ENCODE measurements around the gene DDX31.

The DDX31 gene

DNA sequence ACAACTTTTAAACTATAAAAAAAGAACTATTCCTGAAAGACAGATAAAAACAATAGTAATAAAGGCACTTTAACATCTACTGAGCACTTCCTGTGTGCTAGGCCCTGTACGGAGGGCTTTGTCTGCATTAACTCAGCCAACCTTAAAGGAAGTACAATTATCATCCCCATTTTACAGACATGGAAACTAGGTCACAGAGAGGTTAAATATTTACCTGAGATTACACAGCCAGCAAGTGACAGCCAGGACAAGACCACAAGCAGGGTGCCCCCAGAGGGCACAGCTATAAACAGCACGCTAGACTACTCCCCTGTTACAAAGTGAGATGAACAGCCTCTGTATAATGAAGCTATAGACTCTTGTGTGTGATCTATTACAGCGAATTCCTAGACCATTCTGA, 25.5 kb downstream of the DDX31 start:
- no peak for TF ChIP-seq CTCF (IDR thresholded peaks at IDR 0.05)

GRCh38 chr9:132641216-132641615, 28.6 kb downstream of the DDX31 start:
- no peak for TF ChIP-seq CTCF (IDR thresholded peaks at IDR 0.05)
- H3K4me2 ChIP-seq (ENCODE audit: low read length): no peak overlapping the region
- no peaks in the 10 kb centered on the region for H3K4me1 ChIP-seq
- no peak overlapping the region for H2AFZ ChIP-seq
- no peaks in the 10 kb centered on the region for H3K27me3 ChIP-seq (ENCODE audit: control insufficient read depth, insufficient read depth, low read length)
- H3K36me3 ChIP-seq (ENCODE audit: control insufficient read depth, insufficient read depth, low read length): no peaks in the 10 kb centered on the region
- H3K79me2 ChIP-seq: no peaks in the 10 kb centered on the region
- no peak overlapping the region for H3K9ac ChIP-seq
- no peak overlapping the region for H3K4me3 ChIP-seq (ENCODE audit: low read depth, low read length)
- H3K27ac ChIP-seq: no peak overlapping the region
- H3K9me3 ChIP-seq (ENCODE audit: control insufficient read depth, low read length): no peaks in the 10 kb centered on the region

More for the DNA sequence above, 25.5 kb downstream of the DDX31 start:
- Histone ChIP-seq H3K36me3 (ENCODE audit: control insufficient read depth, insufficient read depth, low read length) (no peaks in the 10 kb centered on the region), H3K79me2 (no peaks in the 10 kb centered on the region), H3K4me1 (no peaks in the 10 kb centered on the region), H3K4me3 (ENCODE audit: low read depth, low read length) (no peak overlapping the region), H3K27me3 (ENCODE audit: control insufficient read depth, insufficient read depth, low read length) (no peaks in the 10 kb centered on the region), H3K4me2 (ENCODE audit: low read length) (no peak overlapping the region), H3K9ac (no peak overlapping the region), H2AFZ (no peak overlapping the region), H3K9me3 (ENCODE audit: control insufficient read depth, low read length) (no peaks in the 10 kb centered on the region), H3K27ac (no peak overlapping the region)

DNA sequence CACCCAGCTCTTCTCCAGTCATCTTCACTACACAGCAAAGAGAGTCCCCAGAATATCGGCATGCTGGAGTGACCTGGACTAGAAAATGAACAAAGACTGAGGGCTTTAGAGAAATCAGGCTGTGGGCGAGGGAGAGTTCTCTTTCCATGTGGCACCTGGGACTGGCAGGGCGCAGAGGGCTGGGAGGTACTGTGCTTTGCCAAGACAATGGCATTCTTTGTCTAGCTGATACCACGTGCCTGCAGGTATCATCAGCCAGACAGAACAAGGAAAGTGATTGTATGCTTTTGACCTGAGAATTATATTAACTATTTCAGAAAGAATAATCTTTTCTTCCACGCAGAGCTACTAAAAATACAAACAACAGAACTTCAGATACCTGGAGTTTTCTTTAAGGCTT, 30.5 kb downstream of the DDX31 start:
- Histone ChIP-seq H3K4me2 (ENCODE audit: low read length) (no peak overlapping the region), H3K9me3 (ENCODE audit: control insufficient read depth, low read length) (no peaks in the 10 kb centered on the region), H3K79me2 (no peaks in the 10 kb centered on the region), H3K27me3 (ENCODE audit: control insufficient read depth, insufficient read depth, low read length) (no peaks in the 10 kb centered on the region), H3K36me3 (ENCODE audit: control insufficient read depth, insufficient read depth, low read length) (no peaks in the 10 kb centered on the region), H2AFZ (no peak overlapping the region), H3K9ac (no peak overlapping the region), H3K27ac (no peak overlapping the region), H3K4me1 (no peaks in the 10 kb centered on the region), H3K4me3 (ENCODE audit: low read depth, low read length) (no peak overlapping the region)
- TF ChIP-seq CTCF (IDR thresholded peaks at IDR 0.05): no peak

GRCh38 chr9:132638240-132638639, 31.5 kb downstream of the DDX31 start:
- Histone ChIP-seq H3K9ac (no peak overlapping the region), H3K27ac (no peak overlapping the region), H3K36me3 (ENCODE audit: control insufficient read depth, insufficient read depth, low read length) (no peaks in the 10 kb centered on the region), H3K4me3 (ENCODE audit: low read depth, low read length) (no peak overlapping the region), H2AFZ (no peak overlapping the region), H3K4me2 (ENCODE audit: low read length) (no peak overlapping the region), H3K4me1 (no peaks in the 10 kb centered on the region), H3K27me3 (ENCODE audit: control insufficient read depth, insufficient read depth, low read length) (no peaks in the 10 kb centered on the region), H3K79me2 (no peaks in the 10 kb centered on the region), H3K9me3 (ENCODE audit: control insufficient read depth, low read length) (no peaks in the 10 kb centered on the region)
- TF ChIP-seq CTCF (IDR thresholded peaks at IDR 0.05): no peak

DNA sequence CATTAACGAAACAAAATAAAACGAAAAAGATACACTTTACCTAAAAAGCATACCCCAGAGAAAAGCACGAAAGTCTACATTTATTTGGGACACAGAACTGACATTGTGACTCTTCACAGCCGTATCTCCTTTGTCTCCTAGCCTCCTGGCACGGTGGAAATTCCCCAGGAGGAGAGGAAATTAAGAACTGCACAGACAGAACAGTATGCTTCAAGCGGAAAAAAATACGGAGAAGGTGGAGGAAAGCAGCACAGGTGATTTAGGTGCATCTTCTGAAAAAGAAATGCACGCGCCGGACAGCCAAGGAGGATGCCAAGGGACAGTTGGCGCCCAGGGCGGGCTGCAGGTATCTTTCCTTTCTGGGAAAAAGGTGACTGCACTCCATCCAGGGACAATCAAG, 32.0 kb downstream of the DDX31 start:
- Histone ChIP-seq H3K4me2 (ENCODE audit: low read length) (no peak overlapping the region), H3K9ac (no peak overlapping the region), H2AFZ (no peak overlapping the region), H3K4me1 (no peaks in the 10 kb centered on the region), H3K79me2 (no peaks in the 10 kb centered on the region), H3K36me3 (ENCODE audit: control insufficient read depth, insufficient read depth, low read length) (no peaks in the 10 kb centered on the region), H3K27me3 (ENCODE audit: control insufficient read depth, insufficient read depth, low read length) (no peaks in the 10 kb centered on the region), H3K4me3 (ENCODE audit: low read depth, low read length) (no peak overlapping the region), H3K27ac (no peak overlapping the region), H3K9me3 (ENCODE audit: control insufficient read depth, low read length) (no peaks in the 10 kb centered on the region)
- TF ChIP-seq CTCF (IDR thresholded peaks at IDR 0.05): no peak
